PC-9 (cell line): ENCODE data around the gene MYBPC3. TPM values are rescaled to one million over a fixed set of nuclear protein-coding genes. Genes with fewer than 3 reads are reported as not detected.

Experiments
- BruUV-seq: library from RNA; stranded (reverse); fragments of 400-500 nt; replicated peaks from 2 replicates; lab custom pipeline; 2021; lab: Mats Ljungman, UMichigan
- CTCF ChIA-PET: fragments of 300-600 bp; sonication (Branson Sonifier 250); formaldehyde crosslinking; loops from one replicate; lab custom pipeline; 2022; ENCODE audit warnings: antibody characterized with exemption; lab: Charles Lee
- POLR2A ChIA-PET: fragments of 300-600 bp; sonication (Branson Sonifier 250); formaldehyde crosslinking; loops from one replicate; lab custom pipeline; 2022; ENCODE audit warnings: antibody characterized with exemption; ENCODE audit not compliant: unreplicated experiment; lab: Charles Lee
- DNase-seq, 2 experiments: peaks; one replicate each; pipeline versions ENCODE4 v3.0.0 to v3.0.0-alpha.2; 2015 to 2022; ENCODE audit warnings: mixed read lengths in 1 of 2
- H2AFZ ChIP-seq: fragments of 200-600 bp; sonication (generic); 2 replicates; pipeline ENCODE4 v1.8.1; 2017; ENCODE audit warnings: antibody characterized with exemption
- H3F3A ChIP-seq: fragments of 200-600 bp; sonication (generic); 2 replicates; pipeline ENCODE4 v1.8.1; 2017; ENCODE audit warnings: antibody characterized with exemption, mild to moderate bottlenecking, low read depth; ENCODE audit not compliant: insufficient read depth
- H3K27ac ChIP-seq: fragments of 200-600 bp; sonication (generic); 2 replicates; pipeline ENCODE4 v1.6.1; 2016; ENCODE audit warnings: mixed run types
- H3K27me3 ChIP-seq: fragments of 200-600 bp; sonication (generic); 2 replicates; pipeline ENCODE4 v1.6.1; 2016; ENCODE audit warnings: low read depth, mixed run types; ENCODE audit not compliant: insufficient read depth
- H3K36me3 ChIP-seq: fragments of 200-600 bp; sonication (generic); 2 replicates; pipeline ENCODE4 v1.6.1; 2016; ENCODE audit warnings: low read depth, mixed run types
- H3K4me1 ChIP-seq: fragments of 200-600 bp; sonication (generic); replicated peaks from 2 replicates; pipeline ENCODE4 v1.6.1; 2016; ENCODE audit warnings: mixed run types; ENCODE audit not compliant: insufficient read depth
- H3K4me2 ChIP-seq: fragments of 200-600 bp; sonication (generic); 2 replicates; pipeline ENCODE4 v1.6.1; 2017; ENCODE audit warnings: mixed run types
- H3K4me3 ChIP-seq: fragments of 200-600 bp; sonication (generic); 2 replicates; pipeline ENCODE4 v1.6.1; 2016; ENCODE audit warnings: mixed run types
- H3K79me2 ChIP-seq: fragments of 200-600 bp; sonication (generic); 2 replicates; pipeline ENCODE4 v1.6.1; 2017; ENCODE audit warnings: low read depth, mixed run types
- H3K9me2 ChIP-seq: fragments of 200-600 bp; sonication (generic); 2 replicates; pipeline ENCODE4 v1.8.1; 2017; ENCODE audit warnings: mild to moderate bottlenecking; ENCODE audit not compliant: insufficient read depth
- H3K9me3 ChIP-seq: fragments of 200-600 bp; sonication (generic); 2 replicates; pipeline ENCODE4 v1.8.1; 2016; ENCODE audit warnings: low read depth; ENCODE audit not compliant: insufficient read depth
- H4K20me1 ChIP-seq: fragments of 200-600 bp; sonication (generic); 2 replicates; pipeline ENCODE4 v1.8.1; 2017; ENCODE audit not compliant: insufficient read depth
- CTCF ChIP-seq: fragments of 200-600 bp; sonication (generic); conservative IDR thresholded peaks from 2 replicates; pipeline ENCODE4 v1.6.1; 2017; ENCODE audit warnings: mixed run types, antibody characterized with exemption, mild to moderate bottlenecking, moderate library complexity
- EZH2 ChIP-seq: fragments of 200-600 bp; sonication (generic); IDR thresholded peaks from 2 replicates; pipeline ENCODE4 v1.8.0; 2017; ENCODE audit warnings: antibody characterized with exemption, low read depth
- intact Hi-C: fragments of 100-400 bp; cut with micrococcal nuclease; formaldehyde crosslinking; loops from one replicate; pipeline ENCODE4 v1.10.0; 2022; ENCODE audit not compliant: unreplicated experiment
- total RNA-seq: library from RNA; stranded (reverse); gene quantifications from 2 replicates; pipeline ENCODE4 v1.2.3, GENCODE V29; 2021

Gene MYBPC3
- total RNA-seq, 1 experiment from 2014 or later, result not detected

DNA sequence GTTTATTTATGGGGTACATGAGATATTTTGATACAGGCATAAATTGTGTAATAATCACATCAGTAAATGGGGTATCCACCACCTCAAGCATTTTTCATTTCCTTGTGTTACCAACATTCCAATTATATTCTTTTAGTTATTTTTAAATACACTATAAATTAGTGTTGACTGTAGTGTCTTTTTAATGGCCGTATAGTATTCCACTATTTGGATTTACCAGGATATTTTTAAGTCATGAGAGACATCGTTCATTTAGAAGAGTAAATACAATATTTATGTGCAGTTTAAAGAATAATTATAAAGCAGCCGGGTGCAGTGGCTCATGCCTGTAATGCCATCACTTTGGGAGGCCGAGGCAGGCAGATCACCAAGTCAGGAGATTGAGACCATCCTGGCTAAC is 32.0 kb upstream of the MYBPC3 start:
- H4K20me1 ChIP-seq, result no peaks in the 10 kb centered on the region
- no peak overlapping the region for H3K4me3 ChIP-seq
- ChIA-PET POLR2A (no interaction called here), CTCF (no interaction called here)
- no peak overlapping the region for H2AFZ ChIP-seq
- no peaks in the 10 kb centered on the region for H3K36me3 ChIP-seq
- no TSS peak for BruUV-seq
- H3K79me2 ChIP-seq, result no peaks in the 10 kb centered on the region
- H3K4me1 ChIP-seq, result no peaks in the 10 kb centered on the region
- no peak overlapping the region for H3K27ac ChIP-seq
- no peaks in the 10 kb centered on the region for H3F3A ChIP-seq
- no peak overlapping the region for H3K4me2 ChIP-seq
- TF ChIP-seq CTCF (no peak), EZH2 (no peak)
- intact Hi-C loops, result no loop called here
- no peaks in the 10 kb centered on the region for H3K27me3 ChIP-seq
- peak in 1 of 2 experiments; percentile 6 for DNase-seq
- no peaks in the 10 kb centered on the region for H3K9me2 ChIP-seq
- H3K9me3 ChIP-seq, result no peaks in the 10 kb centered on the region

DNA sequence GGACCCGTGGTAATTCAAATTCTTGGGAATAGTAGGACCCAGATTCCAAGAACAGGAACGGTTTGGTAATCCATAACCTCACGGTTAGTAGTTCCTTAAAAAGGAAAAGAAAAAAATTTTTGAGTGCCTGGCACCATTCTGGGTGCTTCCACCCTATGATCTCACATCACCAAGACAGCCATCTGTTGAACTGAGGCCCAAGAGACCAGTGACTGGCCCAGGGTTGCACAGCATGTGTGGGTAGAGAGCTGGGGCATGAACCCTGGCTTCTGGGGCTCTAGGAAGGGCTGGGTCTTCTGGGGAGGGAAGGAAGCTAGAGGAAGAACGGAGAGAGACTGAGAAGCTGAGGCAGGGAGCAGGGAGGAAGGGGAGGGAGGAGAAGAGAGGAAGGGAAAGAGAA is 30.6 kb upstream of the MYBPC3 start:
- no peak overlapping the region for H3K4me2 ChIP-seq
- H2AFZ ChIP-seq, result no peak overlapping the region
- peak in 1 of 2 experiments; percentile 11 for DNase-seq
- no peaks in the 10 kb centered on the region for H3K9me2 ChIP-seq
- no peaks in the 10 kb centered on the region for H3K9me3 ChIP-seq
- ChIA-PET CTCF (no interaction called here), POLR2A (no interaction called here)
- TF ChIP-seq EZH2, result no peak
- TF ChIP-seq CTCF, result no peak
- H3K27ac ChIP-seq, result no peak overlapping the region
- BruUV-seq, result no TSS peak
- no peaks in the 10 kb centered on the region for H3K4me1 ChIP-seq
- no peaks in the 10 kb centered on the region for H3K36me3 ChIP-seq
- H3K4me3 ChIP-seq, result no peak overlapping the region
- no peaks in the 10 kb centered on the region for H3K27me3 ChIP-seq
- intact Hi-C loops, result no loop called here
- no peaks in the 10 kb centered on the region for H3K79me2 ChIP-seq
- H3F3A ChIP-seq, result no peaks in the 10 kb centered on the region
- H4K20me1 ChIP-seq, result no peaks in the 10 kb centered on the region

- Histone ChIP-seq H3K9me3 (no peaks in the 10 kb centered on the region), H3K36me3 (no peaks in the 10 kb centered on the region), H3K4me2 (no peak overlapping the region), H3K27ac (no peak overlapping the region), H3K79me2 (no peaks in the 10 kb centered on the region), H3K9me2 (no peaks in the 10 kb centered on the region), H3K27me3 (no peaks in the 10 kb centered on the region), H3K4me3 (no peak overlapping the region), H4K20me1 (no peaks in the 10 kb centered on the region), H3K4me1 (no peaks in the 10 kb centered on the region), H3F3A (no peaks in the 10 kb centered on the region), H2AFZ (no peak overlapping the region)
- BruUV-seq, result no TSS peak
- peak in 1 of 2 experiments; percentile 24 for DNase-seq
- TF ChIP-seq EZH2 (no peak), CTCF (no peak)
- POLR2A ChIA-PET, result interaction anchor here (0.6 kb wide), 1 partner anchor 399 kb away, joined by 3 read pairs; no protein-coding TSS in a partner anchor
- CTCF ChIA-PET, result no interaction called here
- intact Hi-C loops, result no loop called here
Measured at GRCh38 chr11:47380078-47380477, 27.6 kb upstream of the MYBPC3 start.
